Tibial nerve (tissue), 4 donors: ENCODE measurements around the gene MAP4K1.

Experiments
- CTCF ChIP-seq, 5 experiments: fragments of 200-600 bp in 3 of 5; fragments of 450-650 bp in 2 of 5; sonication (generic) in 3 of 5; IDR thresholded peaks; one replicate each; pipeline ENCODE4 v1.5.1; 2016 to 2019; ENCODE audit warnings: antibody characterized with exemption in 5 of 5, mild to moderate bottlenecking in 3 of 5, moderate library complexity in 2 of 5
- EP300 ChIP-seq, 2 donors: sonication (generic); formaldehyde crosslinking; IDR thresholded peaks; one replicate each; pipeline ENCODE4 v1.6.1; 2017; ENCODE audit warnings: antibody characterized with exemption in 2 of 2, mild to moderate bottlenecking in 1 of 2

GRCh38 chr19:38619361-38620174 is 1.8 kb upstream of the MAP4K1 start:
- TF ChIP-seq CTCF (IDR thresholded peaks at IDR 0.05) (no peak), EP300 (IDR thresholded peaks at IDR 0.05) (no peak)
